ENCODE results near the gene DNAJC19.

DNAJC19 gene

GRCh38 chr3:180961087-180961486 is 28.4 kb downstream of the DNAJC19 start:
- DNase-seq = peak in 1 of 5 experiments; percentile 29

DNA sequence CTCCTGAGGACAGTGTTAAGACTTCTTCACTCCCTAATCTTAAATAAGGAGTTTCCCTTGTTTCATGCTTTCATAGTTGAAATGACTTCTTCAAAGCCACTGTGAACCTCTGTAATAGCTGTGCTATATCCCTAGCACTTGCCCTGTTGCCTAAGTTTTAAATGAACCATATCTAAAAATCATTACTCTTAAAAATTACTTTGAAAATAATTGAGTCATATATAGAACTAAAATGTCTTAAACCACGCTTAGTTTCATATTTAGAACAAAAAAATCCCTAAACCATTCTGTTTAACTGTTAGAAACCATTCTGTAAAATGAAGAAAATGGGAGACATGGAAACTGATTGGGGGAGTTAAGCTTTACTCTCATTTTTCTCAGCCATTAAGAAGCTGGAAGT is 29.8 kb downstream of the DNAJC19 start:
- peak in 1 of 5 experiments; percentile 22 for DNase-seq

- DNase-seq = no peak
Observed at GRCh38 chr3:180947761-180948390, 41.7 kb downstream of the DNAJC19 start.

- DNase-seq = no peak
Observed at GRCh38 chr3:180940826-180941225, 48.7 kb downstream of the DNAJC19 start.

GRCh38 chr3:180934638-180935037 is 54.9 kb downstream of the DNAJC19 start:
- DNase-seq = no peak
